WTC11 (cell line): Measurements from ENCODE around the gene CXCL9. TPM values are rescaled to one million over a fixed set of nuclear protein-coding genes. Genes with fewer than 3 reads are reported as not detected.

ENCODE experiments used
- ATAC-seq: fragments of 200-7000 bp; cut with Tn5 transposase; 2 replicates; pipeline ENCODE4 v1.10.0; 2021; ENCODE audit warnings: mild to moderate bottlenecking, moderate library complexity
- CTCF ChIA-PET: fragments of 300-600 bp; sonication (Branson Sonifier 250); formaldehyde crosslinking; loops from one replicate; lab custom pipeline; 2021; ENCODE audit warnings: antibody characterized with exemption; lab: Charles Lee
- POLR2A ChIA-PET: fragments of 350-600 bp; sonication (Branson Sonifier 250); formaldehyde crosslinking; loops from one replicate; lab custom pipeline; 2021; ENCODE audit warnings: antibody characterized with exemption; lab: Charles Lee
- DNase-seq: peaks from one replicate; pipeline ENCODE4 v3.0.0; 2021; ENCODE audit warnings: low spot score
- H3K27ac Mint-ChIP-seq: 2 replicates; pipeline ENCODE4 v1.8.0; 2021; ENCODE audit warnings: mixed read lengths
- H3K27me3 Mint-ChIP-seq: 2 replicates; pipeline ENCODE4 v1.8.0; 2021; ENCODE audit warnings: low read depth, mild to moderate bottlenecking, moderate library complexity, mixed read lengths
- H3K36me3 Mint-ChIP-seq: 2 replicates; pipeline ENCODE4 v1.8.0; 2021; ENCODE audit warnings: mixed read lengths
- H3K4me1 Mint-ChIP-seq: 2 replicates; pipeline ENCODE4 v1.8.0; 2022; ENCODE audit warnings: mixed read lengths
- H3K4me3 Mint-ChIP-seq: 2 replicates; pipeline ENCODE4 v1.8.0; 2021; ENCODE audit warnings: mild to moderate bottlenecking, moderate library complexity, mixed read lengths
- H3K9me3 Mint-ChIP-seq: 2 replicates; pipeline ENCODE4 v1.8.0; 2021; ENCODE audit warnings: mixed read lengths
- ATF1 ChIP-seq: sonication (generic); formaldehyde crosslinking; IDR thresholded peaks from 2 replicates; pipeline ENCODE4 v1.8.1; 2023; ENCODE audit warnings: mild to moderate bottlenecking, moderate library complexity, missing genetic modification reagents
- CDX4 ChIP-seq: fragments of 250-450 bp; sonication (Bioruptor Pico); IDR thresholded peaks from 2 replicates; pipeline ENCODE4 v1.9.0; 2021; ENCODE audit warnings: moderate library complexity, mild to moderate bottlenecking, inconsistent platforms, borderline replicate concordance
- CTCF ChIP-seq: fragments of 200-600 bp; IDR thresholded peaks from 2 replicates; pipeline ENCODE4 v1.8.0; 2022; ENCODE audit warnings: antibody characterized with exemption
- E2F1 ChIP-seq: sonication (generic); formaldehyde crosslinking; IDR thresholded peaks from 2 replicates; pipeline ENCODE4 v1.8.0; 2022; ENCODE audit warnings: mild to moderate bottlenecking, missing genetic modification reagents
- FOXK1 ChIP-seq: sonication (generic); formaldehyde crosslinking; IDR thresholded peaks from 2 replicates; pipeline ENCODE4 v1.8.0; 2022; ENCODE audit warnings: mild to moderate bottlenecking, moderate library complexity, missing genetic modification reagents
- GRHL2 ChIP-seq: fragments of 250-450 bp; sonication (Bioruptor Pico); IDR thresholded peaks from 2 replicates; pipeline ENCODE4 v1.8.0; 2022; ENCODE audit warnings: mild to moderate bottlenecking, moderate library complexity; ENCODE audit not compliant: insufficient replicate concordance, severe bottlenecking
- HMGA2 ChIP-seq: fragments of 250-450 bp; sonication (Bioruptor Pico); IDR thresholded peaks from 2 replicates; pipeline ENCODE4 v1.4.0; 2021; ENCODE audit warnings: mild to moderate bottlenecking, moderate library complexity
- IRF2 ChIP-seq: sonication (generic); formaldehyde crosslinking; IDR thresholded peaks from 2 replicates; pipeline ENCODE4 v1.8.0; 2022; ENCODE audit warnings: low read depth, missing genetic modification reagents, borderline replicate concordance
- NFE2L1 ChIP-seq: sonication (generic); formaldehyde crosslinking; IDR thresholded peaks from 2 replicates; pipeline ENCODE4 v1.8.1; 2023; ENCODE audit warnings: missing genetic modification reagents
- RORB ChIP-seq: fragments of 250-450 bp; sonication (Bioruptor Pico); IDR thresholded peaks from 2 replicates; pipeline ENCODE4 v1.9.0; 2021; ENCODE audit warnings: mild to moderate bottlenecking
- SMAD3 ChIP-seq: sonication (generic); formaldehyde crosslinking; IDR thresholded peaks from 2 replicates; pipeline ENCODE4 v1.8.0; 2022; ENCODE audit warnings: missing genetic modification reagents, mild to moderate bottlenecking, borderline replicate concordance
- TP53 ChIP-seq: sonication (generic); formaldehyde crosslinking; IDR thresholded peaks from 2 replicates; pipeline ENCODE4 v1.8.1; 2023; ENCODE audit warnings: mild to moderate bottlenecking, missing genetic modification reagents
- ZMAT4 ChIP-seq: fragments of 250-450 bp; sonication (Bioruptor Pico); IDR thresholded peaks from 2 replicates; pipeline ENCODE4 v1.9.0; 2021; ENCODE audit warnings: mild to moderate bottlenecking
- ZNF263 ChIP-seq: sonication (generic); formaldehyde crosslinking; IDR thresholded peaks from 2 replicates; pipeline ENCODE4 v1.8.1; 2022; ENCODE audit warnings: low read depth, mild to moderate bottlenecking, moderate library complexity, missing genetic modification reagents
- ZNF281 ChIP-seq: sonication (generic); formaldehyde crosslinking; IDR thresholded peaks from 2 replicates; pipeline ENCODE4 v1.8.0; 2023; ENCODE audit warnings: mild to moderate bottlenecking, missing genetic modification reagents
- total RNA-seq: library from RNA; stranded (reverse); gene quantifications from 3 replicates; pipeline ENCODE4 v1.2.3, GENCODE V29; 2021

The CXCL9 gene
- total RNA-seq, 1 experiment from 2014 or later: 0.07 TPM

GRCh38 chr4:76011700-76012387 is 4.5 kb upstream of the CXCL9 start:
- Mint-ChIP-seq H3K4me3 (no peak overlapping the region), H3K27ac (peak overlapping the region; percentile 61; the same call in 1 of the 2 replicates), H3K9me3 (no peaks in the 10 kb centered on the region)
- CTCF ChIA-PET: interaction anchor here (1.0 to 1.3 kb wide), 2 partner anchors 16 to 75 kb away, joined by 3 to 4 read pairs; no protein-coding TSS in a partner anchor
- no peak for TF ChIP-seq CDX4 (CRISPR knock-in tag)
- no peak for TF ChIP-seq FOXK1 (CRISPR knock-in tag)
- no peak for TF ChIP-seq ATF1 (CRISPR knock-in tag)
- no peak for TF ChIP-seq TP53 (CRISPR knock-in tag)
- no peak for TF ChIP-seq GRHL2 (CRISPR knock-in tag)
- no peak for TF ChIP-seq RORB (CRISPR knock-in tag)
- no peak for TF ChIP-seq ZNF281 (CRISPR knock-in tag)
- TF ChIP-seq IRF2 (CRISPR knock-in tag): no peak
- no peak for TF ChIP-seq CTCF
- TF ChIP-seq SMAD3 (CRISPR knock-in tag): no peak
- no peak for TF ChIP-seq ZNF263
- TF ChIP-seq NFE2L1 (CRISPR knock-in tag): no peak
- no peak for TF ChIP-seq HMGA2 (CRISPR knock-in tag)
- no peak for TF ChIP-seq ZMAT4 (CRISPR knock-in tag)
- TF ChIP-seq, all 79 proteins: peak for 0
- DNase-seq (peak; percentile 37), ATAC-seq (peak; percentile 90)
- peaks cover 22% of the 10 kb centered on the region for H3K4me1 Mint-ChIP-seq
- no peaks in the 10 kb centered on the region for H3K36me3 Mint-ChIP-seq
- POLR2A ChIA-PET: no interaction called here
- peaks cover 12% of the 10 kb centered on the region for H3K27me3 Mint-ChIP-seq

- ATAC-seq (peak; percentile 24), DNase-seq (no peak)
- Mint-ChIP-seq H3K36me3 (no peaks in the 10 kb centered on the region), H3K4me1 (peaks cover 16% of the 10 kb centered on the region), H3K4me3 (no peak overlapping the region), H3K9me3 (no peaks in the 10 kb centered on the region), H3K27me3 (peaks cover 12% of the 10 kb centered on the region), H3K27ac (peak overlapping the region; percentile 61; the same call in 1 of the 2 replicates)
- TF ChIP-seq E2F1 (CRISPR knock-in tag) (0 out of 2 replicates have a peak, but pooled peaks have one; percentile 39), FOXK1 (CRISPR knock-in tag) (no peak)
- ChIA-PET POLR2A (no interaction called here), CTCF (interaction anchor here (0.8 to 1.3 kb wide), 2 partner anchors 16 to 55 kb away, joined by 3 to 4 read pairs; no protein-coding TSS in a partner anchor)
Observed at GRCh38 chr4:76011018-76011670, 3.8 kb upstream of the CXCL9 start.
